ENCODE results near the gene DDX28.
"Not testable (repeated sequence)": the region's sequence is repeated elsewhere in the genome, so short reads cannot be mapped to it uniquely, and the experiment has no call there.

DDX28 gene

DNA sequence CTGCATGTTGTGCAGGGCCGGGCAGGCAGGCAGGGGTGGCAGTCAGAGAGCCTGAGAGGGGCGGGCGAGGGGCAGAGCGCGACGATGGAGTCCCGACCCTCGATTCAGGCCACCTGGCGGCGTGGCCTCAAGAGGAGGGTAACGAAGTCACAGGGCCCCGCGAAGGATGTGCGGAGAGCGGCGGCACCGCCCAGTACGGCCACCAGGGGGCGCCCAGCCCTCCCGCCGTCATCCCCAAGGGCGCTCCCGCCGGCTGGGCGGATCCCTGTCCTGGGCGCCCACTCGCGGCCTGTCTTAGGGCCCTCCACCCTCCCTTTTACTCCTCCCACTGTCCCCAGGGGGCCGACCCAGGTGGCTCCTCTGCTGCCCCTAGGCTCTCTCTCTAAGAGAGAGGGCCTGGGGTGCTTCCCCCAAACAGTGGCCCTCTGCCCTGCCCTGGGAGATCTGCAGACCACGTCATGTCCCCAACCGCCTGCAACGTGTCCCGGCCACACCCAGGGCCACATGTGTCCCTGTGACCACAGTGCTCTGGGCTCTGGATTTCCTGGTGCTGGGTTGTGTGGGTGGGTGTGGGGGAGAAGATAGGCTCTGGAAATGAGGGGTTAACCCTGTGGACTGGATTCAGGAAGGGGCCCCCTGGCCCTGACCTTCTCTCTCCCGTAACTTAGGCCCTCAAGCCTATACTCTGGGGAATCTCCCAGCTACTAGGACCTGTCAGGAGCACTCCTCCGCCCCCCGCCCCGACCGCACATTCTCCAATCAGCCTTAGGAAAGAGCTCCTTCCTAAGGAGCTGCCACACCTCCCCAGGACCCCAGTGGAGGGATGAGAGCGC lies 29.6 kb downstream of the DDX28 start:
- DNase-seq: no peak

DNA sequence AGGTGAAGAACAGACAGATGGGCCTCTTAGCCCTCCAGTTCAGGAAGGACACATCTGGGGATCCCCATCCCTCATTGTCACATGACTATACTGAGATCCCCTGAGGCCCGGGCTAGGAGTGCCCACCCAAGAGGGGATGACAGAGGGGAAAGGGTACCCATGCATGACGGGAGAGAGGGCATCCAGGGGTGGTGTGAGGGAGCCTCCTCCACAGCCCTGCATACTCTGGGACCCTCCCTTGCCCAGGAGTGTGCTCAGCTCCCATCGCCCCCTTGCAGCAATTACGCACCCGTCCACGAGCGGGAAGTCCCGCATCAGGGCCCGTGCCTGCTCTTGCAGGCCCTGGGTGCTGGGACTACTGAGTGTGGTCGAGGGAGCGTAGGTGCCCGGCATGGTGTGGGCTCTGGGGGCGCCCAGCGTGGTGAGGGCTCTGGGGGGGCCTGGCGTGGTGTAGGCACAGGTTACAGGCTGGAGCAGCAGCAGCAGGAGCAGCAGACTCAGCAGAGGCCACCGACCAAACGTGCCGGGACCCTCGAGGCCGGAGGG lies 30.3 kb downstream of the DDX28 start:
- no peak for DNase-seq

- no peak for DNase-seq
These were observed 33.0 kb downstream of the DDX28 start for GRCh38 chr16:67990018-67990386.

- DNase-seq: no peak
These were observed 33.6 kb downstream of the DDX28 start for GRCh38 chr16:67989322-67990017.

- DNase-seq: no peak
These were observed 34.4 kb downstream of the DDX28 start for GRCh38 chr16:67988675-67989074.

DNA sequence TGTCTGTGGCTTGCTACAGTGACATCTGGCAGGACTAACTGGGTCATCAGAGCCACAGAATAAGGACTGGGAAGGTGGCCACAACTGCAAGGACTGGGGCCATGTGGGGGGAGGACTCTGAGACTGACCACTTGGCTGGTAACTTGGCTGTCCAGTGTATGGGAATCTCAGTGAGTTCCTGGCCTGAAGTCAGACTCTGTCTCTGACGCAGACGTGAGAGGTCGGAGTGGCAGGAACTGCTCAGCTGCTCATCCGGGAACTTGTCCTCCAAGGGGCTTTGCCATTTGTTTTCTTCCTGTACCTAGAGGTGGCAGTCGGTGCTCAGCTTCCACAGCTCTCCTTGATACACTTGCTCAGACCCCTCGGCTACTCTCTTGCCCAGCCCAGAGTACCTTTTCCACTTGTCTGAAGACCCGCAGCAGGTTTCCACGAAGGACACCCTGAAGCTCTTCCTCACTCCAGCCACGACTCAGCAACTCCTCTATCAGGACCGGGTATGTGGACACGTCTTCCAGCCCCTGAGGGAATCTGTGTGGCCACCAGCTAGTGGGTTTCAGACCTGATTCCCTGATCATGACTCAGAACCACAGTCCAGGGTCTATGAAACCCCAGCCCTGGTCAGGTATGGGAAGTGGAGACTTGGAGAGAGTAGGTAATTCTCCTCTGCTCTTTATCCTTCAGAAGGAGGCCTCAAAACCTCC lies 35.4 kb downstream of the DDX28 start:
- no peak for DNase-seq

DNA sequence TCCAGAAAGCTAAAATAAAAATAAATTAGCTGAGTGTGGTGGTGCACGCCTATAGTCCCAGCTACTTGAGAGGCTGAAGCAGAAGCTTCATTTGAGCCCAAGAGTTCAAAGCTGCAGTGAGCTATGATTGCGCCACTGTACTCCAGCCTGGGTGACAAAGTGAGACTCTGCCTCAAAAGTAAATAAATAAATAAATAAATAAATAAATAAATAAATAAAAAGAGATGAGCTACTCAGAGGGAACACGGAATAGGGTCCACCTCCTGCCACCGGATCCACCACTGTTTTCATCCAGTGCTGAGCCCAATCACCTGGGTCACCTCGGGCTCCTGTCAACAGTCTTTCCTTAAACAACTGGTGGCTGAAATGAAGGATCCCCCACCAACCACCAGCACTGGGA lies 36.1 kb downstream of the DDX28 start:
- DNase-seq: no peak

- DNase-seq: no peak
These were observed 40.9 kb downstream of the DDX28 start for GRCh38 chr16:67982011-67982696.

- no peak for DNase-seq
These were observed 42.9 kb downstream of the DDX28 start, which contains the start of gene DPEP3 for GRCh38 chr16:67979955-67980678. Gene DPEP3 (minus strand): TSS chr16:67980499. CDS start chr16:67980380, 119 bp downstream.

- no peak for DNase-seq
These were observed 45.4 kb downstream of the DDX28 start for GRCh38 chr16:67977469-67978227.

DNA sequence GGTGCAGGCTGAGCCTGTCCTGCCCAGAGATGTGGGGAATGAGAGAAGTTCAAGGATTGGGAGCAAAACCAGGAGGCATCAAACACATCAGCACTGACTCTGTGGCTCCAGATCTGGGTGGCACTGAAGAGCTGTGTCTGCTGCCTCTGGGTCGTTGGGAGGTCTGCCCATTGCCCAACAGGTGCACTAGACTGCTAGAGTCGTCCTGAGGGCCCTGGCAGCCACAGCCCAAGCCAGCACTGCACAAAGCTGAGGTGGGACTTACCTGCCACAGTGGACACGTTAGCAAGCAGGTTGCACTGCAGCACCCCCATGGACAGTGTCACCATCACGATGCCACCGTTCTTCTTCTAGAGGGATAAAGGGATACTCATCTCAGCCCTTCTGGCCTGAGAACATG lies 46.0 kb downstream of the DDX28 start:
- DNase-seq: no peak

GRCh38 chr16:67976205-67976604 lies 46.8 kb downstream of the DDX28 start:
- DNase-seq: no peak

- DNase-seq: no peak
These were observed 47.5 kb downstream of the DDX28 start for GRCh38 chr16:67975321-67976105.

GRCh38 chr16:67972285-67972684 lies 50.7 kb downstream of the DDX28 start:
- DNase-seq: not testable (repeated sequence)

GRCh38 chr16:67971111-67971510 lies 51.9 kb downstream of the DDX28 start:
- no peak for DNase-seq

Measured in cortex of kidney (tissue), 1 donor.